Measurements from ENCODE around the gene C1orf159. TPM values are rescaled to one million over a fixed set of nuclear protein-coding genes. Genes with fewer than 3 reads are reported as not detected.

C1orf159 gene
- total RNA-seq, 4 donors from 2014 or later, result 2.8 to 6.4 (median 5.3) TPM

GRCh38 chr1:1114431-1114830 is 1.5 kb downstream of the C1orf159 start:
- Histone ChIP-seq H3K9me3 (peaks cover 0 to 6% (median 0%) of the 10 kb centered on the region in 3 donors), H3K27me3 (peaks cover 0 to 14% (median 0%) of the 10 kb centered on the region in 3 donors), H3K4me1 (peaks cover 3 to 7% of the 10 kb centered on the region in 2 donors), H3K36me3 (peaks cover 0 to 7% of the 10 kb centered on the region in 2 donors), H3K4me3 (no peak overlapping the region), H3K27ac (no peak overlapping the region)
- intact Hi-C loops (cut with DNase I; ENCODE audit: low total_unique reads) (loop anchor here (10.0 kb wide), 1 partner anchor 80 kb away; no protein-coding TSS in a partner anchor), in situ Hi-C loops (cut with MboI; ENCODE audit: low sequenced_read_pairs in 4 of 4) (loop anchor here in 1 of 4 donors (25.0 kb wide), 1 partner anchor 148 kb away; the partner anchor contains the start of gene UBE2J2)
- TF ChIP-seq CTCF (IDR thresholded peaks at IDR 0.05 in 4 of 5, conservative IDR thresholded peaks at IDR 0.05 in 1 of 5), result no peak
- TF ChIP-seq POLR2A (IDR thresholded peaks at IDR 0.05), result no peak
- DNase-seq (no peak), ATAC-seq (no peak)

DNA sequence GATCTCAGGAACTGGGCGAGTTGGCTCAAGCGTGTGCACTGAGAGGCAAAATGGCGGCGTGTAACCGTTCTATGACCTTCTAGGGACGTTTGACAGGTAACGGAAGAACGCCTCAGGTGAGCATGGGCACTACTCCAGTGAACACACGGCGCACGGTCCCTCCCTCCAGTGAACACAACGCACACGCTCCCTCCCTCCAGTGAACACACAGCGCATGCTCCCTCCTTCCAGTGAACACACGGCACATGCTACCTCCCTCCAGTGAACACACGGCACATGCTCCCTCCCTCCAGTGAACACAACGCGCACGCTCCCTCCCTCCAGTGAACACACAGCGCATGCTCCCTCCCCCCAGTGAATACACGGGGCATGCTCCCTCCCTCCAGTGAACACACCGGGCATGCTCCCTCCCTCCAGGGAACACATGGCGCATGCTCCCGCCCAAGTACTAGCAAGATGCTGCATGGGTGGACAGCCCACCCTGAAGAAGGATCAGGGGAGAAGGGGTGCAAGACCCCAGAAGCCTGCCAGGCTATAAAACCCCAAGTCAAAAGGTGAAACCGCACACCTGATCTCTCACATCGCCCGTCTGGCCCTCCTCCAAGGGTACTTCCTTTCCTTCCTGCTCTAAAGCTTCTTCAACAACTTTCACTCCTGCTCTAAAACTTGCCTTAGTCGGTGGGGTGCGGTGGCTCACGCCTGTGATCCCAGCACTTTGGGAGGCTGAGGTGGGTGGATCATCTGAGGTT is 3.5 kb downstream of the C1orf159 start:
- Histone ChIP-seq H3K27ac (no peak overlapping the region), H3K27me3 (no peaks in the 10 kb centered on the region), H3K4me1 (peaks cover 3 to 7% of the 10 kb centered on the region in 2 donors), H3K4me3 (no peak overlapping the region), H3K9me3 (peaks cover 0 to 6% (median 0%) of the 10 kb centered on the region in 3 donors), H3K36me3 (peaks cover 0 to 7% of the 10 kb centered on the region in 2 donors)
- DNase-seq, result no peak
- in situ Hi-C loops (cut with MboI; ENCODE audit: low sequenced_read_pairs in 4 of 4), result loop anchor here in 1 of 4 donors (25.0 kb wide), 1 partner anchor 150 kb away; the partner anchor contains the start of gene UBE2J2
- TF ChIP-seq CTCF (IDR thresholded peaks at IDR 0.05 in 4 of 5, conservative IDR thresholded peaks at IDR 0.05 in 1 of 5) (no peak), POLR2A (IDR thresholded peaks at IDR 0.05) (no peak)
- intact Hi-C loops (cut with DNase I; ENCODE audit: low total_unique reads), result loop anchor here (10.0 kb wide), 1 partner anchor 78 kb away; no protein-coding TSS in a partner anchor
- ATAC-seq, result no peak

- Histone ChIP-seq H3K9me3 (peaks cover 0 to 6% (median 0%) of the 10 kb centered on the region in 3 donors), H3K4me3 (no peak overlapping the region), H3K4me1 (peaks cover 3 to 5% of the 10 kb centered on the region in 2 donors), H3K36me3 (peaks cover 0 to 7% of the 10 kb centered on the region in 2 donors), H3K27ac (no peak overlapping the region), H3K27me3 (no peaks in the 10 kb centered on the region)
- intact Hi-C loops (cut with DNase I; ENCODE audit: low total_unique reads) (loop anchor here (10.0 kb wide), 1 partner anchor 77 kb away; no protein-coding TSS in a partner anchor), in situ Hi-C loops (cut with MboI; ENCODE audit: low sequenced_read_pairs in 4 of 4) (loop anchor here in 1 of 4 donors (25.0 kb wide), 1 partner anchor 151 kb away; the partner anchor contains the start of gene UBE2J2)
- TF ChIP-seq CTCF (IDR thresholded peaks at IDR 0.05 in 4 of 5, conservative IDR thresholded peaks at IDR 0.05 in 1 of 5), result no peak
- TF ChIP-seq POLR2A (IDR thresholded peaks at IDR 0.05), result no peak
- no peak for DNase-seq
- ATAC-seq, result no peak
Measured at GRCh38 chr1:1111516-1112236, 4.2 kb downstream of the C1orf159 start.

- no peak overlapping the region for H3K27ac ChIP-seq
- ATAC-seq (no peak), DNase-seq (no peak)
- in situ Hi-C loops (cut with MboI; ENCODE audit: low sequenced_read_pairs in 4 of 4) (loop anchor here in 1 of 4 donors (25.0 kb wide), 1 partner anchor 152 kb away; the partner anchor contains the start of gene UBE2J2), intact Hi-C loops (cut with DNase I; ENCODE audit: low total_unique reads) (loop anchor here (10.0 kb wide), 1 partner anchor 76 kb away; no protein-coding TSS in a partner anchor)
- TF ChIP-seq POLR2A (IDR thresholded peaks at IDR 0.05), result no peak
- TF ChIP-seq CTCF (IDR thresholded peaks at IDR 0.05 in 4 of 5, conservative IDR thresholded peaks at IDR 0.05 in 1 of 5), result no peak
- H3K4me3 ChIP-seq, result no peak overlapping the region
- no peaks in the 10 kb centered on the region for H3K27me3 ChIP-seq
- H3K4me1 ChIP-seq, result peaks cover 3 to 4% of the 10 kb centered on the region in 2 donors
- peaks cover 0 to 7% of the 10 kb centered on the region in 2 donors for H3K36me3 ChIP-seq
- H3K9me3 ChIP-seq, result peaks cover 0 to 6% (median 0%) of the 10 kb centered on the region in 3 donors
Measured at GRCh38 chr1:1110561-1110971, 5.3 kb downstream of the C1orf159 start.

All from gastrocnemius medialis (tissue), 4 donors.